Smooth muscle cell (in vitro differentiated cells): Measurements from ENCODE around the gene MAP1LC3B. TPM values are rescaled to one million over a fixed set of nuclear protein-coding genes. Genes with fewer than 3 reads are reported as not detected.

Experiments used
- DNase-seq: peaks from one replicate; lab custom pipeline; 2025; ENCODE audit not compliant: unreplicated experiment; lab: John Stamatoyannopoulos, UW
- H2AFZ ChIP-seq: fragments of 200-600 bp; sonication (generic); 2 replicates; pipeline ENCODE4 v1.6.0; 2016; ENCODE audit warnings: antibody characterized with exemption, low read depth, mild to moderate bottlenecking
- H3F3A ChIP-seq: fragments of 200-600 bp; sonication (generic); 2 replicates; pipeline ENCODE4 v1.6.0; 2017; ENCODE audit warnings: antibody characterized with exemption, low read depth
- H3K27ac ChIP-seq: fragments of 200-600 bp; sonication (generic); 2 replicates; pipeline ENCODE4 v1.5.1; 2016; ENCODE audit warnings: low read depth, mild to moderate bottlenecking
- H3K27me3 ChIP-seq: fragments of 200-600 bp; sonication (generic); 2 replicates; pipeline ENCODE4 v1.6.1; 2016; ENCODE audit warnings: low read depth, mild to moderate bottlenecking
- H3K36me3 ChIP-seq: fragments of 200-600 bp; sonication (generic); 2 replicates; pipeline ENCODE4 v1.5.1; 2016; ENCODE audit warnings: low read depth
- H3K4me1 ChIP-seq: fragments of 200-600 bp; sonication (generic); 2 replicates; pipeline ENCODE4 v1.5.1; 2016; ENCODE audit warnings: low read depth
- H3K4me2 ChIP-seq: fragments of 200-600 bp; sonication (generic); 2 replicates; pipeline ENCODE4 v1.6.0; 2016; ENCODE audit warnings: mild to moderate bottlenecking
- H3K4me3 ChIP-seq: fragments of 200-600 bp; sonication (generic); 2 replicates; pipeline ENCODE4 v1.5.1; 2016; ENCODE audit warnings: mild to moderate bottlenecking
- H3K79me2 ChIP-seq: fragments of 200-600 bp; sonication (generic); 2 replicates; pipeline ENCODE4 v1.6.0; 2016; ENCODE audit warnings: low read depth, mild to moderate bottlenecking
- H3K9ac ChIP-seq: fragments of 200-600 bp; sonication (generic); 2 replicates; pipeline ENCODE4 v1.6.0; 2016; ENCODE audit warnings: low read depth
- H3K9me3 ChIP-seq: fragments of 200-600 bp; sonication (generic); replicated peaks from 2 replicates; pipeline ENCODE4 v1.5.1; 2016; ENCODE audit warnings: low read depth
- H4K20me1 ChIP-seq: fragments of 200-600 bp; sonication (generic); 2 replicates; pipeline ENCODE4 v1.6.0; 2016; ENCODE audit warnings: low read depth
- CTCF ChIP-seq: fragments of 200-600 bp; sonication (generic); IDR thresholded peaks from 2 replicates; pipeline ENCODE4 v1.5.1; 2017; ENCODE audit warnings: borderline replicate concordance, mild to moderate bottlenecking, antibody characterized with exemption; ENCODE audit not compliant: insufficient read depth, poor library complexity, severe bottlenecking
- WGBS: methylation state at CpG from one replicate; pipeline ENCODE4 v1.1.7; 2016; ENCODE audit warnings: low lambda C conversion rate; 5-methylcytosine and 5-hydroxymethylcytosine counted together
- polyA plus RNA-seq: library from polyadenylated mRNA; unstranded; fragments of >200 nt; fragmentation: Nextera tagmentation; extraction: Ambion mirVana; gene quantifications from 2 replicates; pipeline ENCODE4 v1.2.1, GENCODE V29; 2016
- total RNA-seq: library from RNA; depleted of rRNA; stranded (reverse); fragments of >200 nt; gene quantifications from 2 replicates; pipeline ENCODE4 v1.2.3, GENCODE V29; 2014

MAP1LC3B gene
- total and polyA plus RNA-seq, 2 experiments from 2014 or later = 77.5 to 107 TPM

- Histone ChIP-seq H3K4me2 (no peak overlapping the region), H3K27ac (no peak overlapping the region), H2AFZ (no peak overlapping the region), H3K9ac (no peak overlapping the region), H3K36me3 (no peaks in the 10 kb centered on the region), H3K4me1 (no peaks in the 10 kb centered on the region), H4K20me1 (peaks cover 19% of the 10 kb centered on the region), H3K27me3 (no peaks in the 10 kb centered on the region), H3K79me2 (no peaks in the 10 kb centered on the region), H3F3A (peaks cover 2% of the 10 kb centered on the region), H3K9me3 (no peaks in the 10 kb centered on the region), H3K4me3 (no peak overlapping the region)
- WGBS = 97% methylated on average over 11 of the region's 11 CpGs
- no peak for DNase-seq
- TF ChIP-seq CTCF = no peak
Observed at GRCh38 chr16:87410530-87410929, 18.4 kb downstream of the MAP1LC3B start.

- Histone ChIP-seq H3K9ac (no peak overlapping the region), H3F3A (no peaks in the 10 kb centered on the region), H2AFZ (no peak overlapping the region), H3K4me1 (no peaks in the 10 kb centered on the region), H3K27ac (no peak overlapping the region), H3K4me3 (no peak overlapping the region), H4K20me1 (peaks cover 19% of the 10 kb centered on the region), H3K36me3 (no peaks in the 10 kb centered on the region), H3K9me3 (no peaks in the 10 kb centered on the region), H3K27me3 (no peaks in the 10 kb centered on the region), H3K79me2 (no peaks in the 10 kb centered on the region), H3K4me2 (no peak overlapping the region)
- WGBS = 92% methylated on average over 14 of the region's 14 CpGs
- no peak for DNase-seq
- no peak for TF ChIP-seq CTCF
Observed at GRCh38 chr16:87410968-87411367, 18.8 kb downstream of the MAP1LC3B start.

- H3K9me3 ChIP-seq = no peaks in the 10 kb centered on the region
- no peaks in the 10 kb centered on the region for H3K36me3 ChIP-seq
- no peak overlapping the region for H3K27ac ChIP-seq
- WGBS = 95% methylated on average over 39 of the region's 49 CpGs
- TF ChIP-seq CTCF = no peak
- H3K4me3 ChIP-seq = no peak overlapping the region
- no peak for DNase-seq
- H3K4me1 ChIP-seq = no peaks in the 10 kb centered on the region
- H3K27me3 ChIP-seq = no peaks in the 10 kb centered on the region
- H3F3A ChIP-seq = no peaks in the 10 kb centered on the region
- H4K20me1 ChIP-seq = peaks cover 19% of the 10 kb centered on the region
- no peaks in the 10 kb centered on the region for H3K79me2 ChIP-seq
- H3K9ac ChIP-seq = no peak overlapping the region
- H3K4me2 ChIP-seq = no peak overlapping the region
- H2AFZ ChIP-seq = no peak overlapping the region
Observed at GRCh38 chr16:87411375-87412271, 19.5 kb downstream of the MAP1LC3B start.
